OCI-LY1 (cell line): Measurements from ENCODE around the gene PRR13.
"Not testable (repeated sequence)": the region's sequence is repeated elsewhere in the genome, so short reads cannot be mapped to it uniquely, and the experiment has no call there.

Source experiments
- H2AFZ ChIP-seq: fragments of 200-600 bp; sonication (generic), shearing (Covaris generic); 2 replicates; pipeline ENCODE4 v1.6.0; 2014; ENCODE audit warnings: antibody characterized with exemption, mild to moderate bottlenecking, low read length
- H3F3A ChIP-seq: fragments of 200-600 bp; sonication (generic), shearing (Covaris generic); 2 replicates; pipeline ENCODE4 v1.6.0; 2014; ENCODE audit warnings: mild to moderate bottlenecking, antibody characterized with exemption, low read length, moderate library complexity; ENCODE audit not compliant: insufficient read depth
- H3K27ac ChIP-seq: fragments of 200-600 bp; sonication (generic); 2 replicates; pipeline ENCODE4 v1.5.1; 2014; ENCODE audit warnings: low read length, mixed run types, mild to moderate bottlenecking, low read depth; ENCODE audit not compliant: poor library complexity, severe bottlenecking
- H3K27me3 ChIP-seq: fragments of 200-600 bp; sonication (generic); 2 replicates; pipeline ENCODE4 v1.6.0; 2014; ENCODE audit warnings: antibody characterized with exemption, mild to moderate bottlenecking, low read length, moderate library complexity; ENCODE audit not compliant: insufficient read depth
- H3K36me3 ChIP-seq: fragments of 200-600 bp; sonication (generic); 2 replicates; pipeline ENCODE4 v1.6.1; 2014; ENCODE audit warnings: mild to moderate bottlenecking, antibody characterized with exemption, low read length, moderate library complexity, mixed read lengths; ENCODE audit not compliant: insufficient read depth
- H3K4me1 ChIP-seq: fragments of 200-600 bp; sonication (generic); 2 replicates; pipeline ENCODE4 v1.5.1; 2014; ENCODE audit warnings: mild to moderate bottlenecking, low read length, moderate library complexity; ENCODE audit not compliant: insufficient read depth, severe bottlenecking
- H3K4me2 ChIP-seq: fragments of 200-600 bp; sonication (generic), shearing (Covaris generic); 2 replicates; pipeline ENCODE4 v1.6.1; 2014; ENCODE audit warnings: low read length
- H3K4me3 ChIP-seq: fragments of 200-600 bp; sonication (generic); 2 replicates; pipeline ENCODE4 v1.5.1; 2014; ENCODE audit warnings: low read length, low read depth, mild to moderate bottlenecking, mixed read lengths; ENCODE audit not compliant: poor library complexity, severe bottlenecking
- H3K79me2 ChIP-seq: fragments of 200-600 bp; shearing (Covaris generic); 2 replicates; pipeline ENCODE4 v1.6.1; 2016; ENCODE audit warnings: mixed run types, low read length, mixed read lengths; ENCODE audit not compliant: insufficient read depth
- H3K9ac ChIP-seq: fragments of 200-600 bp; sonication (generic), shearing (Covaris generic); 2 replicates; pipeline ENCODE4 v1.6.1; 2014; ENCODE audit warnings: mild to moderate bottlenecking, low read length, mixed read lengths
- H3K9me2 ChIP-seq: fragments of 200-600 bp; sonication (generic), shearing (Covaris generic); 2 replicates; pipeline ENCODE4 v1.6.1; 2014; ENCODE audit warnings: low read depth, mild to moderate bottlenecking, low read length, mixed read lengths
- H3K9me3 ChIP-seq: fragments of 200-600 bp; shearing (Covaris generic); 2 replicates; pipeline ENCODE4 v1.6.1; 2014; ENCODE audit warnings: low read length, mixed read lengths
- H4K20me1 ChIP-seq: fragments of 200-600 bp; sonication (generic), shearing (Covaris generic); 2 replicates; pipeline ENCODE4 v1.6.0; 2016; ENCODE audit warnings: mild to moderate bottlenecking, low read length; ENCODE audit not compliant: insufficient read depth
- EZH2 ChIP-seq: fragments of 200-600 bp; sonication (generic), shearing (Covaris generic); IDR thresholded peaks from 2 replicates; pipeline ENCODE4 v1.8.0; 2017; ENCODE audit warnings: borderline replicate concordance, mixed run types, mild to moderate bottlenecking, antibody characterized with exemption, low read length, moderate library complexity, mixed read lengths
- TF ChIP-seq, protein P1 (sequence below): fragments of 200-600 bp; sonication (generic), shearing (Covaris generic); IDR thresholded peaks from 2 replicates; pipeline ENCODE4 v1.5.1; 2017; ENCODE audit warnings: mild to moderate bottlenecking, antibody characterized with exemption, low read length, moderate library complexity, mixed read lengths

Gene PRR13

DNA sequence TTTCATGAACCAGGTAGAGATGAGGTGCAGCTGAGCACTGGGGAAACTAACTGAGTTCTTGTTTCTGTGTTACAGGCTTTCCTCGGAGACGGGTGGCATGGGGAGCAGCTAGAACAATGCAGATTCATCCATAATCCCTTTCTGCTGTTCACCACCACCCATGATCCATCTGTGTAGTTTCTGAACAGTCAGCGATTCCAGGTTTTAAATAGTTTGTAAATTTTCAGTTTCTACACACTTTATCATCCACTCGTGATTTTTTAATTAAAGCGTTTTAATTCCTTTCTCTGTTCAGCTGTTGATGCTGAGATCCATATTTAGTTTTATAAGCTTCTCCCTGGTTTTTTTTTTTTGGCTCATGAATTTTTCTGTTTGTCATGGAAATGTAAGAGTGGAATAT, 37.8 kb downstream of the PRR13 start:
- no peak overlapping the region for H3K9ac ChIP-seq
- peaks cover 7% of the 10 kb centered on the region; the same call in 1 of the 2 replicates for H3F3A ChIP-seq
- TF ChIP-seq, protein P1, sequence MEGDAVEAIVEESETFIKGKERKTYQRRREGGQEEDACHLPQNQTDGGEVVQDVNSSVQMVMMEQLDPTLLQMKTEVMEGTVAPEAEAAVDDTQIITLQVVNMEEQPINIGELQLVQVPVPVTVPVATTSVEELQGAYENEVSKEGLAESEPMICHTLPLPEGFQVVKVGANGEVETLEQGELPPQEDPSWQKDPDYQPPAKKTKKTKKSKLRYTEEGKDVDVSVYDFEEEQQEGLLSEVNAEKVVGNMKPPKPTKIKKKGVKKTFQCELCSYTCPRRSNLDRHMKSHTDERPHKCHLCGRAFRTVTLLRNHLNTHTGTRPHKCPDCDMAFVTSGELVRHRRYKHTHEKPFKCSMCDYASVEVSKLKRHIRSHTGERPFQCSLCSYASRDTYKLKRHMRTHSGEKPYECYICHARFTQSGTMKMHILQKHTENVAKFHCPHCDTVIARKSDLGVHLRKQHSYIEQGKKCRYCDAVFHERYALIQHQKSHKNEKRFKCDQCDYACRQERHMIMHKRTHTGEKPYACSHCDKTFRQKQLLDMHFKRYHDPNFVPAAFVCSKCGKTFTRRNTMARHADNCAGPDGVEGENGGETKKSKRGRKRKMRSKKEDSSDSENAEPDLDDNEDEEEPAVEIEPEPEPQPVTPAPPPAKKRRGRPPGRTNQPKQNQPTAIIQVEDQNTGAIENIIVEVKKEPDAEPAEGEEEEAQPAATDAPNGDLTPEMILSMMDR = no peak
- TF ChIP-seq EZH2 = no peak
- H3K9me2 ChIP-seq = no peaks in the 10 kb centered on the region
- H3K4me1 ChIP-seq = no peaks in the 10 kb centered on the region
- no peaks in the 10 kb centered on the region for H4K20me1 ChIP-seq
- H3K27ac ChIP-seq = no peak overlapping the region
- H3K27me3 ChIP-seq = no peaks in the 10 kb centered on the region
- no peaks in the 10 kb centered on the region for H3K9me3 ChIP-seq
- H3K4me2 ChIP-seq = no peak overlapping the region
- no peaks in the 10 kb centered on the region for H3K79me2 ChIP-seq
- H3K4me3 ChIP-seq = no peak overlapping the region
- H3K36me3 ChIP-seq = peaks cover 99% of the 10 kb centered on the region
- H2AFZ ChIP-seq = no peak overlapping the region

DNA sequence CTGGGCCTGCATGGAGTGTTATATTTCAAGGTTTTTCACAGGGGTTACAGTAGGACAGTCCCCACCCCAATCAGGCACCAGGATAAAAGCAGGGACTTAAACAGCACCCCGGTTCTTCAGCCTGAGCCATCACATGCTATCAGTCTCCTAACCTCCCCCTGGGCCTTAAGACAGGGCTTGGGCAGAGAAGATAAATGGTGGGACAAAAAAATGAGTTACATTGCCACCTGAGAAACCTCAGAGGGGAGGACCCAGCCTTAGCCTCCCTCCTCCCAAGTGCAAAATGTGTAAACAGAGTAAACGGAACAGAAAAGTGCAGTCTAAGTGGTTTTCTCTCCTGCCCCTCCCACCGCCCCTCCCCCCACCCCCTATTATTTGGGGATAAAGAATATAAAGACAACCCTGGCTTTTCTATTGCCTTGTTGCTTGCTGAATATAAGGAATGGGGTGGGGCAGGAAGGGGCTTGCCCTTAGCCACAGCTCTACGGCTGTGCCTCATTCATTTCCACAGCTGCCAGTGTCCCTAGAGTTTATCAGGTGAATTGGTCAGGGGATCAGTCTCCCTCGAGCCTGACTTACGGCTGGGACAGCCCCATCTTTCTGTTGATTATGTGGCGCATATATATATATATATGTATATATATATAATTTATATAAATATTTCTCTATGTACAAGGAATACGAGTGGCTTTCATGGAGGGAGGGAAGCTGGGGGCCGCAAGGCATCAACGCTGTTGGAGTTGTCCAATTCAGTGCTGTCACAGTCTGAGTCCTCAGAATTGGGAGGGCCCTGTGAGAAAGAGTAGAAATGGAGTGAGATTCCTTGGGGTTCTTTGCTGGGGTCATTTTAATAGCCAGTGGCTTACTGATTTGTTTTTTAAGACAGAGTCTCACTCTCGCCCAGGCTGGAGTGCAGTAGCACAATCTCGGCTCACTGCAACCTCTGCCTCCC, 39.2 kb downstream of the PRR13 start:
- no peak overlapping the region for H2AFZ ChIP-seq
- H3K79me2 ChIP-seq = no peaks in the 10 kb centered on the region
- H3K9me3 ChIP-seq = no peaks in the 10 kb centered on the region
- H3K4me2 ChIP-seq = no peak overlapping the region
- H3K9me2 ChIP-seq = no peaks in the 10 kb centered on the region
- H3K9ac ChIP-seq = no peak overlapping the region
- H3K4me3 ChIP-seq = no peak overlapping the region
- H4K20me1 ChIP-seq = no peaks in the 10 kb centered on the region
- peaks cover 7% of the 10 kb centered on the region; the same call in 1 of the 2 replicates for H3F3A ChIP-seq
- H3K36me3 ChIP-seq = peaks cover 96% of the 10 kb centered on the region
- H3K4me1 ChIP-seq = no peaks in the 10 kb centered on the region
- no peak overlapping the region for H3K27ac ChIP-seq
- TF ChIP-seq, protein P1 = no peak
- no peak for TF ChIP-seq EZH2
- H3K27me3 ChIP-seq = no peaks in the 10 kb centered on the region

DNA sequence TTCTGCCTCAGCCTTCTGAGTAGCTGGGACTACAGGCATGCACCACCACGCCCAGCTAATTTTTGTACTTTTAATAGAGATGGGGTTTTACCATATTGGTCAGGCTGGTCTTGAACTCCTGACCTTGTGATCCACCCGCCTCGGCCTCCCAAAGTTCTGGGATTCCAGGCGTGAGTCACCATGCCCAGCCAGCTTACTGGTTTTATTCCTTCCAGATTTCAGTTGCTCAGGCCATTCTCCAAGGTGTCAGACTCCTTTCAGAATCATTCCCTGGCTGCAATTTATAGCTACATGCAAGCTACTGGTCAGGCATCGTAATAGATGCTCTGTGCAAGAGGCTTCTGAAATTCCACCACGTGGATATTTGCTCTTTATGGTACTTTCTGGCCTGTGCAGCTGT, 39.9 kb downstream of the PRR13 start:
- H3K27ac ChIP-seq, H3K9me3 ChIP-seq, H3K4me2 ChIP-seq, H4K20me1 ChIP-seq, H3K9me2 ChIP-seq, H3K27me3 ChIP-seq, H3K4me3 ChIP-seq, H3K4me1 ChIP-seq, H3F3A ChIP-seq, H3K79me2 ChIP-seq, H3K9ac ChIP-seq, H2AFZ ChIP-seq: not testable (repeated sequence)
- H3K36me3 ChIP-seq = peaks cover 96% of the 10 kb centered on the region
